NCI-H187 (cell line): Measurements from ENCODE around the gene GPRC5C.

Experiments
- DNase-seq, 2 experiments: peaks; one replicate each; lab custom pipeline; 2025; lab: John Stamatoyannopoulos, UW

The GPRC5C gene

DNA sequence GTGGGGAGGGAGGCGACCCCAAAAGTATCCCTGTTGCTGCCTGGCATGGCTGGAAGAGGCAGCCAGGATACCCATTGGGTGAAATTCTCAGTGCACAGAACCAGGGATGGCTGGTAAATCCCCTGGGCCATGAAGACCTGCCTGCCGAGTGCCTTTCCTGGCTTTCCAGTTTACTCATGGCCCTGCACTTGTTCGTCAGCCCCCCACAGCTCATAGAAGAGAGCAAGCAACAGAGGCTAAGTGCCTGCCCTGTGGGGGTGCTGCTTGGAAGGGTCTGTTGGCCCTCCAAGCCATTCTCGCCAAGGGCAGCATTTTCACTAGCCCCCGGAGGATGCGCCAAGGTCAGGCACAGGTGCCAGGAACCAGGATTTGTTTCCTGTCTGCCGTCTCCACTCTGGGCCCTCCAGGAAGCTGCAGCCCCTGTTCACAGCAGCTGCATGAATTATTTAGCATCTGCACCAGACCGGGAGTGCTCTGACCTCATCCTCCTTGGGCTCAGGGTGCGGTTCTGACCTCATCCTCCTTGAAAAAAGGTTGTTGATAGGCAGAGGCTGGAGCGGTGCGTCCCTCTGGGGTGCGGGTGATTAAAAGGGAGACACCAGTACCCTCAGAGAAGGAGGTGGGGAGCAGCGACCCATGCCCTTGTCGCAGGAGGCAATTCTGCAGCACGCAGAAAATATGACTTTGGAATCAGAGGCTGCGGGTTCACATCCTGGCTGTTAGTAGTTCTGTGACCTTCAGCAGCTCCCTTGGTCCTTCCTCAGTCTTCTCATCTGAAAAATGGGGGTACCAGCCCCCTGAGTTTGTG, 20.3 kb downstream of the GPRC5C start:
- no peak for DNase-seq

DNA sequence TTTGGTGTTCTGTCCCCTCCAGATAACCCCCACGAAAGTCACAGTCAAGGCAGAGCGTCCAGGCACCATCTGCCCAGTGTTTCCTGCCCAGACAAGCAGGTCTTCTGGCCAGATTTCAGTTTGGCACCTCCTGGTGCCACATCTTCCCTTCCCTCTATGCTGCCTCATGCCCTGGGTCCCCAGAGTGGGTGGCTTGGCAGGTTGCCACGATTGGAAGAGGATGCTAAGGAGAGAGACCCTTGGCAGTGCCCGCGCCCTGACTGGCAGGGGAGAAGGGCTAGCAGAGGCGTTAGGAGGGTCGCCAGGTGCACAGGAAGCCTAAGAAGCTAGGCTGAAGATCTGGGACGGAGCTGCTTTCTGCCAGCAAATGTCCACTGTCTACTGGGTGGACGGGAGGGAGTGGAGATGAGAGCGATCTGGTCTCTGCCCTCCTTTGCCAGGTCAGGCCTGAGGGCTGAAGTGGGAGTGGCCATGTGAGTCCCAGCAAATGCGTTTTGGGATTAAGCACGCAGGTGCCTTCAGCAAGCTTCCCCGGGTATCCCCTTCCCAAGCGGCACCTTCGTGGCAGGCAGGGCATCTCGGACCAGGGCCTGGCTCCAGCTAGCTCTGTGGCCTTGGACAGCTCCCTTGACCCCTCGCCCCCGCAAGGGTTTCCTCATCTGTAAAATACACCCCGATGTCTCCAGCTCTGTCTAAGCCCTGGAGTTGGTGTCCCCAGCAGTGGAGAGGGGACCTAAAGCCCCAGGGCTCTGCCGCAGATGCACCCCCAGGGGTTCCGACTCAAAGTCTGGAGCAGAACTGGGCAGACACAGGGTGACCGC, 21.2 kb downstream of the GPRC5C start:
- no peak for DNase-seq

DNA sequence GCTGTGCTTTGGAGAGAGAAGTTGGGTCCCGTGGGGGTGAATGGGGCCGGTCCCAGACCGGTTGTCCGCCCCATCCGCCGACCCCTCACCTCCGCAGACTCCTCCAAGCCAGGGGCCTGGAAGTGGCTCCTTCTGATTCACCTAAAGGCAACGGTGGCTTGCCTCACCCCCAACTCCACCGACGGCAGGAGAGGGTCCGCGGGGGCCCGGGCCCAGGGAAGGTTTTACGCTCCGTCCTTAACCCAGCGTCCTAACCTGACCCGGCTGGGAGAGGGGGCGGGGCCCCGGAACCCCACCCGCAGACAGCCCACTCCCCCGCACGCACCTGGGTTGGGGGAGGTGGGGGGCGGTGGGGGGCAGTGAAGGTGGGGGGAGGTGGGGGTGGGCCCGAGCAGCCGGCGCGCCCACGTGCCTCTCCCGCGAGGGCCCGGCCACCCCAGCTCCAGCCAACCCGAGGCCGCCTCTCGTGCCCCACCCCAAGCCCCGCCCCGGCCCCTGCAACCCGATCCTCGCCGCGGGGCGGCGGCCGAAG, 21.8 kb downstream of the GPRC5C start:
- peak in 1 of 2 experiments; percentile 87 for DNase-seq

DNA sequence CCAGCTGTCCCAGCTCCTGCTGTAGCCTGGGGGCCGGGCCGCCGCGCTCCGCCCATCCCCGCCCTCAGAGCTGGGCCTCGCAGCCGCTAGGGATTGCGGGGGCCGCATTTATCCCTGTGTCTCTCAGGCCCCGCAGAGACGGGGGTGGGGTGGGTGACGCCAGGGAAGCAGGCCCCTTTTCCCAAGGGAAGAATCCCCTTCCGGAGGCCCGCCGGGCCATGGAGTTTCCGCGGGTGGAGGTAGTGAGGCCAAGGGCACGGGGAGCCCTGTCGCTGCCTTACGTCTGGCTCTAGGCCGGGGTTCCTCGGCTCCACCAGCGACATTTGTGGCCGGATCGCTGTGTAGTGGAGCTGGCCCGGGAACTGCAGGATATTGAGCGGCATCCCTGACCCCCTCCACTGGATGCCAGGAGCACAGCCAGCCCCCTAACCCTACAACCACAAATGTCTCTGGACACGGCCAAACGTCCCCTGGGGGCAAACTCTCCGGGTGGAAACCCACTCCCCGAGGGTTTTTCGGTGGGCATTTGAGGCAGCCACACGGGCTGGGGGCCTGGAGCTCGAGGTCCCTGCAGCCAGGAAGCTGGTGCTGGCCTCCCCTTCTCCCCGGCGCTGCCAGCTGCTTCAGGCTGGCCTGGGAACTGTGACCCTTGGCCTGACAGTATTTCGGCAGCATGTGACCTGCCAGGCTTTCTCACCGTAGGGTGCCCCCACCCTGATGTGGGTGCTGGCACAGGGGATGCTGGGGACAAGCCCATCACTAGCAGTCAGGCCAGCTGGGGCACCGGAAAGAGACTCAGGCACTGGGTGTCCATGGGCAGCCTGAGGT, 22.5 kb downstream of the GPRC5C start:
- peak in 1 of 2 experiments; percentile 69 for DNase-seq

DNA sequence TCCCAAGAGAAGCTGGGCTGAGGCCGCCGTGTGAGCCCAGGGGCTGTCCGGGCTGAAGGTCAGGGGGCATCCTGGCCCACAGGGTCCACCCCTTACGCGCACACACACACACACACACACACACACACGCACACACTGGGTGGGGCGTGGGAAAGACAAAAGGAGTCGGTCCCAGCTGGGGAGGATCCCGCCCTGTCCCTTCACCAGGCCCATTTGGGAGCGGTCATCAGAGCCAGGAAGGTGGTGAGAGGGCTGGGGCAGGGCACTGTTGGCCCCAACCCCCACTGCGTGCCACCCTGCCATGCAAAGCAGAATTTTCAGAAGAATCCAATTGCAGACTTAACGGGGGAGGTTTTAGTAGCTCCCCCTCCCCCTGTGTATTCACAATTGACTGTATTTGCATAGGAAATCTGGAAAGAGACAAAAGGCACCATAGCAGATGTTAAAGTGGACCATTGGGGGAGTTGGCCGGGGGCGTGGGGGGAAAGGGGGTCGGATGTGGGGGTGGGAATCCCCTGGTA, 23.2 kb downstream of the GPRC5C start:
- no peak for DNase-seq

DNA sequence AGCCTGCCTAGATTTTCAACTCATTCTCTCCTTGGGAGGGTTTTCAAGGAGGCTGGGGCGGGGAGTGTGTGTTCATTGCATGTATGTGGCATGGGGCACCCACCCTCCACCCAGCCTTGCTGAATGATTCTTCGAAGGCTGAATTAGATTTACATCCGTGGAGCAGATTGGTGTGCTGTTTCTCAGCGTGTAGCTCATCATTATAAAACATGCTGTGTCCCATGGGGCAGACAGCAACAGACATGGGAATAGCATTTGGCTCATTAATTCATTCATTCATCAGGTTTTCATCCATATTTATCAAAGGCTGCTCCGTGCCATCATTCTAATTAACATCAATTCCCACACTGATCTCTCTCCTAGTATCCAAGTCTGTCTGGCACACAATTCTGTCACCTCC, 23.9 kb downstream of the GPRC5C start:
- DNase-seq = no peak

DNA sequence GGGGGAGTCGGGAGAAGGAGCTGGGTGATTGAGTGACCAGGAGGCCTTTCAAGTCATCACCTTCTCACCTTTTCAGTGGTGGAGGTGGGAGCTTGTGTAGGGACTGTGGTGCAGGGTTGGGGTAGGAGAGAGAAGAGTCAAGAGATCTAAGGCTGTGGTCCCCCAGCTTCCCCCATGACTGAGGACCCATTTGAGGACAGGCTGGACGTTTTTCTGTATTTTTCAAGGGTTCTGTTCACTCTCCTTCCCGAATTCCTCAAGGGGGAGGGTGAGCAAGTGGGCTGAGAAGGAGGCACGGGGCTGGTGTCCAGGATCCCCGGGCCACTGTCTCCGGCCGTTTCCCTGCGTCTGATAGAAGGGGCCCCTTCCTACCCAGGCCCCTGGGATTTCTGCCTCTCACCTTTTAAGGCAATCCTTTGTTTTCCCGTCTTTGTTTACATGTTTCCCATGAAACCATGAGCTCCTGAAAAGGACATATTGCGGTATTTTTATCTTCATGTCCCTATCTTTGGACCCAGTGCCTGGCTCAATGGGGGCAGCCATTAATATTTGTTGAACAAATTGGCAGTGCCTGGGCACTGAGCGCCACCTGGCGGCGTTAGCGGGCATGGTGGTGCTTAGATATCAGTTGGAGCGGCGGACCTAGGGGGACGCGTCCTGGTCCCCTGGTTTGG, 25.4 kb downstream of the GPRC5C start:
- DNase-seq = peak; percentile 37 to 54

DNA sequence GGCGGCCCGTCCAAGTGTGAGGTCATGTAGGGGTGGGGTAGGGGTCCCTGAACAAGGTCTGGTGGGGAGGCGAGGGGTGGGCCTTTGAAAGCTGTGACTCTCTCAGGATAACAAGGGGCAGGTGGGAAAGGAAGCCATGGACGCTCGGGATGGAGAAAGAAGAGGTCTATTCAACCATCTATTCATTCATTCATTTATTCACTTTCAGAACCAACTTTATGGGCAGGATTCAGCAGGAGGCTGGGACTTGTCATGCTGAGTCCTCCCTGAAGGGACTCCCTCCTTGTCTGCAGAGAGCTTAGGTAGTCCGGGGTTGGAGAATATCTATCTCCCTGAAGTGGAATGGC, 25.9 kb downstream of the GPRC5C start:
- DNase-seq = no peak

DNA sequence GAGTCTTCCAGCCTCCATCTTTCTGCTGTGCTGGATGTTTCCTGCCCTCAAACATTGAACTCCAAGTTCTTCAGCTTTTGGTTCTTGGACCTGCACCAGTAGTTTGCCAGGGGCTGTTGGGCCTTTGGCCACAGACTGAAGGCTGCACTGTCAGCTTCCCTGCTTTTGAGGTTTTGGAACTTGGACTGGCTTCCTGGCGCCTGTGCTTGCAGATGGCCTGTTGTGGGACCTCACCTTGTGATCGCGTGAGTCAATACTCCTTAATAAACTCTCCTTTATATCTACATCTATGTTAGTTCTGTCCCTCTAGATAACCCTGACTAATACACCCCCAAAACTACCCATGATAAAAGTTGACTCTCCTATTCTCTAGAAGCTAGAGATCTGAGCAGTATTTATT, 26.9 kb downstream of the GPRC5C start:
- DNase-seq = no peak

DNA sequence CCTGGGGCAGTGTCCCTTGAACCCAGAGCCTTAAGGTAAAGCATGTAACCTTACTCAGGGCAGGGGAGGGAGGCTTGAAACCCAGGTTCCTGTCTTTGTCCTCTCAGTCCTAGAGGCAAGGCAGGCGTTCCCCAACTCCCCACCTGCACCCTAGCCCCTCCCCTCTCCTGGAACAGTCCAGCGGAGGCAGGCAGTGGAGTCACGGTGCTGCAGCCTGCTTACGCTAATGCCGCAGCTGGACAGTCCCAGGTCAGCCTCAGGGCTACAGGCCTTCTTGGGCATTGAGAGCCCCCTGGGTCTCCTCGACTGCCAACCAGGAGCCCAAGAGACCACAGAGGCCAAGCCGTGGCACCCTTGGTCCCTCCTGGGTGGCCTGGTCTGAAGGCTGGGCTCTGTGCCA, 27.7 kb downstream of the GPRC5C start:
- no peak for DNase-seq

DNA sequence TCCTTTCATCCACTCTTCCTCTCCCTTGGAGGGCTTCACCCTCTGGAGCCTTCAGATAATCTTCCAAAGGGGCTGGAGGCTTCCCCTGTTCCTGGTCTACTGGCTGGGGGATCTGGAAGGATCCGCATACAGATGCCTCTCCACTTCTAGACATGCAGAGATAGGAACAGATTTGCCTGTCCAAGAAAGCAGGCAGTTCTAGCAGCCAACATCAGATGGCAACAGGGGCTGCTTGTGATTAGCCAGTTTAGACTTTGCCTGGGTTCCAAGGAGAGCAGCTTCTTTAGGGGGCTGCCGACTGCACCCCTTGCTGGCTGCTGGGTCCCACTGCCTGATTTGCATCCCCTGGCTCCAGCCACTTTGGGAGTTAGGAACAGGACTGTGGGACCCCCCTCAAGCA, 28.4 kb downstream of the GPRC5C start:
- no peak for DNase-seq

DNA sequence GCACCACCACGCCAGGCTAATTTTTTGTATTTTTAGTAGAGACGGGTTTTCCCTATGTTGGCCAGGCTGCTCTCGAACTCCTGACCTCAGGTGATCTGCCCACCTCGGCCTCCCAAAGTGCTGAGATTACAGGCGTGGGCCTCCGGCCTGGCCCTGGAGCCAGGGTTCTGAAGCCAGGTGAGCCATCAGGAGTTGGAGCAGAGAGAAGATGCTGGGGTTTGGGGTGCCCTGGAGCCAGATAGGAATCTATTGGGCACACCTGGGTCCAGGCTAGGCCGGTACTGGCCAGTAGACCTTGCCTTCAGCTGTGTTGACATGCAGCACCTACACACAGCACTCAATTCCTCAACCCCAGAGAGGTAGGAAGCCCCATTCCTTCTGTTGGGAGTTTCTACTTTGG, 29.1 kb downstream of the GPRC5C start:
- DNase-seq = no peak

DNA sequence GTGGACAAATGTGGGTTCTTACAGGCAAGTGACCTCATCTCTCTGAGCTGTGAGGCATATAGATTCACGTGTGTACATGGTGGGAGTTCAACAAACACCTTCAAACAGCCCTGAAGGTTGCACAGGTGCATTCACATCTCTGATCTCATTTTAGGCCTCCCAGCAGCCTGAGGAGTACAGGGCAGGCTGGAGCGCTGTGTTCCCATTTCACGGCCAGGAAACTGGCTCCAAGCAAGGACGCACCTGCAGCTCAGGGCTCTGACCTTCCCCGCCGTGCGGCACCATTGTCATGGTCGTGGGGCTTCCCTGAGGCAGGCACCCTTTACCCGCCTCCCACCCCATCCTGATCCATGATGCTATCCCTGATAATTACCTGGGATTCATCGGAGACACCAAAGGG, 29.7 kb downstream of the GPRC5C start:
- no peak for DNase-seq

DNA sequence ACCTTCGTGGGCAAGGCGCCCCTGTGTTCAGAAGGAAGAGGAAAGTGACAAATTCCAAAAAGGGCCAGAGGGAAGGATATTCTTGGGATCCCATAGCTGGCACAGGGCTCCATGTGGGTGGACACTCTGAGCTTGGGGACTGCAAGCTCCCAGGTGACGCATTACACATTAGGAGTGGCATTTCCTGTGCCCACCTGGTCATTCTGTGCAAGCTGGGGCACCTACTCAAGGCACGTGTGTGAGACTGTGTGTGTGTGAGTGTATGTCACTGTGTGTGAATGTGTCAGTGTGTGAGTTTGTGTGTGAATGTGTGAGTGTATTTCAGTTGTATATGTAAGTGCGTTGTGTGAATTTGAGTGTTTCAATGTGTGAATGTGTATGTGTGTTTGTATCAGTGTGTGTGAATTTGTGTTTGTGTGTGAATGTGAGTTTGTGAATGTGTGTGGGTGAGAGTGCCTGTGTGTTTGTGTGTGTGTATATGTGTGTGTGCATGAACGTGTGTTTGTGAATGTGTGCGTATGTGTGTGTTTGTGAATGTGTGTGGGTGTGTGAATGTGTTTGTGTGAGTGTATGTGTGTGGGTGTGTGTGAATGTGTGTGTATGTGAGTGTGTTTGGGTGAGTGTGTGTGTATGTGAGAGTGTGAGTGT, 33.0 kb downstream of the GPRC5C start:
- no peak for DNase-seq

DNA sequence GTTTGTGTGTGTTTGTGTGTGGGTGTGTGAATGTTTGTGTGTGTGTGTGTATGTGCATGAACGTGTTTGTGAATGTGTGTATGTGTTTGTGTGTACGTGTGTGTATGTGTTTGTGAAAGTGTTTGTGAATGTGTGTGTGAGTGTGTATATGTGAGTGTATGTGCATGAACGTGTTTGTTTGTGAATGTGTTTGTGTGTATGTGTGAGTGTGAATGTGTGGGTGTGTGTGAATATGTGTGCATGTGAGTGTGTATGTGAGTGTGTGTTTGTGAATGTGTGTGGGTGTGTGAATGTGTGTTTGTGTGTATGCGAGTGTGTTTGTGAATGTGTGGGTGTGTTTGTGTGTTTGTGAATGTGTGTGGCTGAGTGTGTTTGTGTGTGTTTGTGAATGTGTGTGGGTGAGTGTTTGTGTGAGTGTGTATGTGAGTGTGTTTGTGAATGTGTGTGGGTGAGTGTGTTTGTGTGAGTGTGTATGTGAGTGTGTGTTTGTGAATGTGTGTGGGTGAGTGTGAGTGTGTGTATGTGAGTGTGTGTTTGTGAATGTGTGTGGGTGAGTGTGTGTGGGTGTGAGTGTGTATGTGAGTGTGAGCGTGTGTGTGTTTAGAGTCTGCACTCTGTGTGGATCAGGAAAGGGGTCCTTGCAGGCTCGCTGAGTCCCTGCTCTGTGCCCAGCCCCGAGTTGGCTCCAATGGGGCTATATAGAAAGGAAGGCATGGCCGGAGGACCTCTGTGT, 33.7 kb downstream of the GPRC5C start:
- no peak for DNase-seq

DNA sequence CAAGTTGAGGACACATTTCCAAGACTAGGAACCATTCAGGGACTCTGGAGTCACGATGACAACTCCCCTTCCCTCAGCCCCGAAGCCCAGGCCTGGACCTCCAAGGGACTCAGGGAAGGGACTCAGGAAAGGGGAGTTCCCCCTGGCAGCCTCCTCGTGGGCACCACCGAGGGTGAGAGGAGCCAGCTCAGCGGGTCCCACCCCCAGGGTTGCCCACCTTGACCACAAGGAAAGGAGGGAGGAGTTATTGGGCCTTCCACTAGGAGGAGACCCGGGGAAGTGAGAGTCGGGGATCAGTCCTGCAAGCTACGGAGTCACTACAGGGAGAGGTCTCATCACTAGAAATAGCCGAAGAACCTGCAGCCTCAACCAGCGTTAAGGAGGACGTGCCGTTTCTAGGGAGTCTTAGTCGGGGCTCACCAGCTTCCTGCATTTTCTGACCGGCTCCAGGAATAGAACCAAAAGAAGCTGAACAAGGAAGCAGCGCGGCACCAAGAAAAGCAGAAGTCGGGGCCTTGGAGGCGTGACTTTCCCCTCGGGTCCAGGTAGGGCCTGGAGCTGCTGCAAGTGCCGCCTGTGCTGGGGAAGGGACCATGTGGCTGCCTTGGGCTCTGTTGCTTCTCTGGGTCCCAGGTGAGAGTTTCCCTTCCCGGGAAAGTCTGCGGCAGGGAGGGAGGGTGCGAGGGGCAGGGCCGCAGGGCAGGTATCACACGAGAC, 34.4 kb downstream of the GPRC5C start, which contains the start of gene CD300A:
Gene CD300A (plus strand): TSS at position 524 of the 717 bp plus-strand sequence. CDS start 70 bp downstream, at position 594.
- DNase-seq = no peak

DNA sequence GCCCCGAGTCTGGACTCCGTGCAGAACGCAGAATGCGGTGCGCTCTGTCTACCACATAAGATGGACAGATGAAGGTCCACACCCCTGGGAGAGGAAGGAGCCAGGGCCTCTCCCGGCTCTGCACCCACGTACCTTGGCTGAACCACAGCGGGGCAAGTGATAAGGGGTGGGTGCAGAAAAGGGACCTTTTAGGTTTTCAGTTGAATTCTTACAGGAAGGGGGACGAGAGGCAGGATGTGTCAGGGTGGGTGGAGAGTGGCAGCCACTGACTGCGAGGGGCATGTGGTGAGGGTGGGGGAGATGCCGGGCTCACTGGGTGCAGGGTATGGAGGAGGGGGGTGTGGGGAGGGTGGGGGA, 34.9 kb downstream of the GPRC5C start:
- DNase-seq = no peak

DNA sequence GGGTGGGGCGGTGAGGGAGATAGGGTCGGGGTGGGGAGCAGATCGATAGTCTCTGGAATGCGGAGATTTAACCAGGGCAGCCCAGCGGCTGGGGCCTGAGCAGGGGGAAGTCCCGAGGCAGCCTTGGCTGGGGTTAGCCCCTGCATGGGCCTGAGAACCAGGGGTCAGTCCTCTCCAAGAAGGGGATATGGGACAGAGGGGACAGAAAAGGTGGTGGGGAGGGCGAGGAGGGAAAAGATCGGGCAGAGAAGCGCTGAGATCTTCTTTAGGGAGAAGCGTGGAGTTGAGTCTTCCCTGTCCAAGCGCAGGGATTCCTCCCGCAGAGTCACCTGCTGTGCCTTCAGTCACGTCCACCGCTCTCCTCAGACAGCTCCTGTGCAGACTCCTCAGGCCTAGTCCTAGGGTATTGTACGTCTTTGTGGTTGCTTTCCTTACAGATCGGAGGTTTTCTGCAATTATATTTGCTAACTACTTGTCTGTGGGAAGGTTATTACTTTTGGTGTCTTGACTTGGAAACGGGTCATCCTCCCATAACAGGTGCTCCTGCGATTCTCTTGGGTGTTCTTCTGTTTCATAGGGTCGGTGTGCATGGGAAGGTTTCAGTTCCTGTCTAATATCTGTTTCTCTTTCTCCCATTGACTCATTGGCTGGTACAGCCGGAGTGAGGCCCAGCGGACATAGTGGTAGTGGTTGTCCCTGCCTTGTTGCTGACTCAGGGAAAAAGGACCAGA, 35.5 kb downstream of the GPRC5C start:
- no peak for DNase-seq

DNA sequence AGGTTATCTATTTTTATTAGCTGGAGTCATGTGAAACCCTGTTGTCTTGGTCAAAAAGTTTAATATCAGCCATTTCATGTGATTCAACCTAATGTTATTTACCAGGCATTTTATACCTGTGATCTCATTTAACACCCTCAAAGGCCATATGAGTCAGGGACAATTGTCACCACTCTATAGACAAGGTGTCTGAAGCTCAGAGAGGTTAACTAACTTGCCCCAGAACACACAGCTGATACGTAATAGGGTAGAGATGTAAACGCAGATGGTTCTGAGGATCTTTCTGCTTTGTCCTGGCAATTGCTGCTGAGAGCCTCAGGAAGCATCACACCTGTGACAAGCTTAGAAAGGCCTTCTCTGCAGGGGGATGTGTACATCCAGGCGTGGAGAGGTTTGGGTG, 39.5 kb downstream of the GPRC5C start:
- no peak for DNase-seq
